Measurements from ENCODE around the gene VKORC1L1.
"Not testable (repeated sequence)": the region's sequence is repeated elsewhere in the genome, so short reads cannot be mapped to it uniquely, and the experiment has no call there.

Gene VKORC1L1

GRCh38 chr7:65896279-65896870 lies 23.5 kb downstream of the VKORC1L1 start:
- Histone ChIP-seq H3K9me3 (no peaks in the 10 kb centered on the region), H3K27ac (no peak overlapping the region), H3K36me3 (no peaks in the 10 kb centered on the region), H3K4me3 (ENCODE audit: low read depth in 1 of 2, low read length in 1 of 2) (no peak overlapping the region), H3K27me3 (no peaks in the 10 kb centered on the region), H3K4me1 (ENCODE audit: control insufficient read depth in 1 of 2, insufficient read depth in 1 of 2, low read depth in 1 of 2, low read length in 1 of 2) (peaks cover 7 to 24% of the 10 kb centered on the region in 2 experiments)
- TF ChIP-seq CTCF (IDR thresholded peaks at IDR 0.05) = no peak

GRCh38 chr7:65897289-65897688 lies 24.4 kb downstream of the VKORC1L1 start:
- H3K4me3 ChIP-seq (ENCODE audit: low read depth in 1 of 2, low read length in 1 of 2); H3K9me3 ChIP-seq: not testable (repeated sequence)

GRCh38 chr7:65898677-65899447 lies 26.0 kb downstream of the VKORC1L1 start:
- not testable (repeated sequence) for H3K27ac ChIP-seq; H3K9me3 ChIP-seq; H3K36me3 ChIP-seq; H3K27me3 ChIP-seq; H3K4me3 ChIP-seq (ENCODE audit: low read depth in 1 of 2, low read length in 1 of 2)
- H3K4me1 ChIP-seq (ENCODE audit: control insufficient read depth in 1 of 2, insufficient read depth in 1 of 2, low read depth in 1 of 2, low read length in 1 of 2) = peaks cover 17 to 23% of the 10 kb centered on the region in 2 experiments

More at GRCh38 chr7:65897289-65897688, 24.4 kb downstream of the VKORC1L1 start:
- H3K27me3 ChIP-seq, H3K27ac ChIP-seq, H3K36me3 ChIP-seq: not testable (repeated sequence)
- peaks cover 11 to 21% of the 10 kb centered on the region in 2 experiments for H3K4me1 ChIP-seq (ENCODE audit: control insufficient read depth in 1 of 2, insufficient read depth in 1 of 2, low read depth in 1 of 2, low read length in 1 of 2)

GRCh38 chr7:65902306-65902705 lies 29.4 kb downstream of the VKORC1L1 start:
- Histone ChIP-seq H3K27ac (no peak overlapping the region), H3K4me1 (ENCODE audit: control insufficient read depth in 1 of 2, insufficient read depth in 1 of 2, low read depth in 1 of 2, low read length in 1 of 2) (peaks cover 17 to 28% of the 10 kb centered on the region in 2 experiments), H3K36me3 (no peaks in the 10 kb centered on the region), H3K4me3 (ENCODE audit: low read depth in 1 of 2, low read length in 1 of 2) (no peak overlapping the region), H3K27me3 (no peaks in the 10 kb centered on the region), H3K9me3 (no peaks in the 10 kb centered on the region)
- TF ChIP-seq CTCF (IDR thresholded peaks at IDR 0.05) = no peak

- peaks cover 7 to 13% of the 10 kb centered on the region in 2 experiments for H3K4me1 ChIP-seq (ENCODE audit: control insufficient read depth in 1 of 2, insufficient read depth in 1 of 2, low read depth in 1 of 2, low read length in 1 of 2)
- H3K27me3 ChIP-seq = no peaks in the 10 kb centered on the region
- H3K36me3 ChIP-seq = no peaks in the 10 kb centered on the region
- H3K9me3 ChIP-seq = no peaks in the 10 kb centered on the region
- TF ChIP-seq CTCF (IDR thresholded peaks at IDR 0.05) = no peak
- no peak overlapping the region for H3K27ac ChIP-seq
- no peak overlapping the region for H3K4me3 ChIP-seq (ENCODE audit: low read depth in 1 of 2, low read length in 1 of 2)
These were observed 34.8 kb downstream of the VKORC1L1 start for GRCh38 chr7:65907501-65908198.

GRCh38 chr7:65910237-65910636 lies 37.4 kb downstream of the VKORC1L1 start:
- Histone ChIP-seq H3K9me3 (no peaks in the 10 kb centered on the region), H3K27me3 (no peaks in the 10 kb centered on the region), H3K4me1 (ENCODE audit: control insufficient read depth in 1 of 2, insufficient read depth in 1 of 2, low read depth in 1 of 2, low read length in 1 of 2) (no peaks in the 10 kb centered on the region), H3K36me3 (no peaks in the 10 kb centered on the region), H3K4me3 (ENCODE audit: low read depth in 1 of 2, low read length in 1 of 2) (no peak overlapping the region), H3K27ac (no peak overlapping the region)
- TF ChIP-seq CTCF (IDR thresholded peaks at IDR 0.05) = no peak
